Stimulated activated CD4-positive, alpha-beta T cell treated with anti-CD3 and anti-CD28 coated beads, TNF-alpha, amount 100 ng/mL, for 24 hours (primary cell): Measurements from ENCODE around the gene NRXN3.

Experiments used
- DNase-seq, 3 experiments: peaks; one replicate each; pipeline ENCODE4 v3.0.0-alpha.2; 2020; ENCODE audit warnings: low read depth in 3 of 3

The NRXN3 gene

GRCh38 chr14:78637489-78637888 lies 467.3 kb downstream of the NRXN3 start:
- DNase-seq, result no peak

- no peak for DNase-seq
Measured at GRCh38 chr14:78637908-78638475, 467.8 kb downstream of the NRXN3 start.

- DNase-seq, result no peak
Measured at GRCh38 chr14:78638926-78639325, 468.8 kb downstream of the NRXN3 start.

- DNase-seq, result no peak
Measured at GRCh38 chr14:78644824-78645559, 474.8 kb downstream of the NRXN3 start.

- DNase-seq, result no peak
Measured at GRCh38 chr14:78652727-78653126, 482.6 kb downstream of the NRXN3 start.

GRCh38 chr14:78653173-78653572 lies 483.0 kb downstream of the NRXN3 start:
- no peak for DNase-seq

- no peak for DNase-seq
Measured at GRCh38 chr14:78657451-78657850, 487.3 kb downstream of the NRXN3 start.

GRCh38 chr14:78664841-78665240 lies 494.7 kb downstream of the NRXN3 start:
- no peak for DNase-seq

GRCh38 chr14:78666336-78667056 lies 496.3 kb downstream of the NRXN3 start:
- no peak for DNase-seq

- no peak for DNase-seq
Measured at GRCh38 chr14:78667141-78667540, 497.0 kb downstream of the NRXN3 start.

GRCh38 chr14:78673845-78674244 lies 503.7 kb downstream of the NRXN3 start:
- no peak for DNase-seq

GRCh38 chr14:78674820-78675219 lies 504.6 kb downstream of the NRXN3 start:
- DNase-seq, result no peak

GRCh38 chr14:78683206-78683605 lies 513.0 kb downstream of the NRXN3 start:
- no peak for DNase-seq

- DNase-seq, result no peak
Measured at GRCh38 chr14:78683981-78684380, 513.8 kb downstream of the NRXN3 start.

GRCh38 chr14:78688503-78688902 lies 518.3 kb downstream of the NRXN3 start:
- DNase-seq, result no peak

- no peak for DNase-seq
Measured at GRCh38 chr14:78690836-78691235, 520.7 kb downstream of the NRXN3 start.

GRCh38 chr14:78697341-78697740 lies 527.2 kb downstream of the NRXN3 start:
- no peak for DNase-seq

- no peak for DNase-seq
Measured at GRCh38 chr14:78698991-78699390, 528.8 kb downstream of the NRXN3 start.

- DNase-seq, result no peak
Measured at GRCh38 chr14:78700236-78700635, 530.1 kb downstream of the NRXN3 start.

- no peak for DNase-seq
Measured at GRCh38 chr14:78701246-78701645, 531.1 kb downstream of the NRXN3 start.

GRCh38 chr14:78704965-78705364 lies 534.8 kb downstream of the NRXN3 start:
- DNase-seq, result no peak

GRCh38 chr14:78705989-78706388 lies 535.8 kb downstream of the NRXN3 start:
- DNase-seq, result no peak
